ENCODE data around the gene CDK5RAP3. TPM values are rescaled to one million over a fixed set of nuclear protein-coding genes. Genes with fewer than 3 reads are reported as not detected.

Gene CDK5RAP3
- polyA plus RNA-seq, 1 of the 3 experiments (the other 2 are of a cell fraction), result 208 TPM

DNA sequence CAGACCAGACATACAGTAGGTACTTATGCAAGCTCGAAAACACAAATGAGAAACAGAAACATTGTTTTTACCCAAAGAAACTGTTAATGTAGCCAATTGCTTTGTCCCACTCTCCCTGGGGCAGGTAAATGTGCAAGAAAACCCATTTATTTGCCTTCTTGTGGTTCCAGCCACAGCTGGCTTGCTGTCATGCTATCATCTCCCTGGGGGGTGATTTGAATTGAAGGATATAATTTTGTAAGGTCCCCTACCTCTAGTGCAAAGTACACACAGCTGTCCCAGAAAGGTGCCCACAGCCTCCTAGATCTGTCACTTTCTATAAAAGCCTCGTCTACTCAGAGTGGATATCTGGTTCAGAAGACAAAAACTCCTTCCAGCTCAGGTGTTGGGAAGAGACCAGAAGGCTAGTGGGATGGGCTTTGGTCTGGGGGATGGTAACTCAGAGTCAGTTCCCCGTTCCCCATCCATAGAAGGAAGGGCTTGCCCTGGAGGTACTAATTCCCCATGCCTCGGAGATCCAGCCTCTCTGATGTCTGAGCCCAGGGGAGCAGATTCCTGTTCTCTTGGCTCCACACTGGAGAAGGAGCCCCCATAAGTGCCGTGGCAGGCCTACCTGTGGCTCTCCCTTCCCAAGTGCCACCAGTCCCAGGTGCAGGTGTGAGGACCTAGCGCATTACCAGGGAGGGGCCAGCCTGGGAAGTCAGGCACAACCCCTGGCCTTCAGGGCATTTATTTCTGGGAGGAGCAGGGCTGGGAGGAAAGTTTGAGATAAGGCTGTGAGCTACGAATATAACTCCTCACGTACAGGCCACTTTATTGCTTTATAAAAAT lies 10.9 kb upstream of the CDK5RAP3 start:
- H3K36me3 ChIP-seq (replicated peaks in 1 of 2; ENCODE audit: control insufficient read depth in 1 of 2, insufficient read depth in 2 of 2, low read length in 1 of 2), result no peaks in the 10 kb centered on the region
- ChIA-PET CTCF (interaction anchor here (1.2 to 41.6 kb wide), 5 partner anchors 10 to 117 kb away, joined by 3 to 1216 read pairs (median 34); partner anchors contain the start of genes CDK5RAP3, PNPO and PRR15L), POLR2A (interaction anchor here (1.4 kb wide), 1 partner anchor 10 kb away, joined by 3 read pairs; no protein-coding TSS in a partner anchor)
- no peak overlapping the region for H3K9ac ChIP-seq
- H3K79me2 ChIP-seq (ENCODE audit: insufficient read depth), result no peaks in the 10 kb centered on the region
- H3K9me2 ChIP-seq, result no peaks in the 10 kb centered on the region
- TF ChIP-seq FOXJ3 (CRISPR knock-in tag; IDR thresholded peaks at IDR 0.05), result no peak
- no peak for TF ChIP-seq TAF1 (IDR thresholded peaks at IDR 0.05; ENCODE audit: borderline replicate concordance, low read depth, low read length)
- no peak for TF ChIP-seq TCF12 (IDR thresholded peaks at IDR 0.05)
- TF ChIP-seq, protein P1, sequence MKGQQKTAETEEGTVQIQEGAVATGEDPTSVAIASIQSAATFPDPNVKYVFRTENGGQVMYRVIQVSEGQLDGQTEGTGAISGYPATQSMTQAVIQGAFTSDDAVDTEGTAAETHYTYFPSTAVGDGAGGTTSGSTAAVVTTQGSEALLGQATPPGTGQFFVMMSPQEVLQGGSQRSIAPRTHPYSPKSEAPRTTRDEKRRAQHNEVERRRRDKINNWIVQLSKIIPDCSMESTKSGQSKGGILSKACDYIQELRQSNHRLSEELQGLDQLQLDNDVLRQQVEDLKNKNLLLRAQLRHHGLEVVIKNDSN (IDR thresholded peaks at IDR 0.05; ENCODE audit: borderline replicate concordance, low read depth), result no peak
- TF ChIP-seq, protein P2, sequence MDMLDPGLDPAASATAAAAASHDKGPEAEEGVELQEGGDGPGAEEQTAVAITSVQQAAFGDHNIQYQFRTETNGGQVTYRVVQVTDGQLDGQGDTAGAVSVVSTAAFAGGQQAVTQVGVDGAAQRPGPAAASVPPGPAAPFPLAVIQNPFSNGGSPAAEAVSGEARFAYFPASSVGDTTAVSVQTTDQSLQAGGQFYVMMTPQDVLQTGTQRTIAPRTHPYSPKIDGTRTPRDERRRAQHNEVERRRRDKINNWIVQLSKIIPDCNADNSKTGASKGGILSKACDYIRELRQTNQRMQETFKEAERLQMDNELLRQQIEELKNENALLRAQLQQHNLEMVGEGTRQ (IDR thresholded peaks at IDR 0.05; ENCODE audit: borderline replicate concordance, low read depth, low read length), result no peak
- DNase-seq, result no peak
- no peak overlapping the region for H2AFZ ChIP-seq (ENCODE audit: low read depth)
- H3K4me1 ChIP-seq (ENCODE audit: control insufficient read depth in 1 of 2, insufficient read depth in 2 of 2, low read depth in 1 of 2, low read length in 1 of 2), result peaks cover 0 to 10% of the 10 kb centered on the region in 2 experiments; a peak in 3 of 4 replicates
- no peak overlapping the region for H3K27ac ChIP-seq (ENCODE audit: low read depth in 2 of 2, low read length in 1 of 2)
- WGBS (ENCODE audit: low lambda C conversion rate), result 69% methylated on average over 8 of the region's 8 CpGs
- no peaks in the 10 kb centered on the region for H3F3A ChIP-seq (replicated peaks; ENCODE audit: insufficient read depth)
- no peaks in the 10 kb centered on the region for H3K27me3 ChIP-seq (ENCODE audit: insufficient read depth)
- H3K9me3 ChIP-seq, result no peaks in the 10 kb centered on the region
- H4K20me1 ChIP-seq (ENCODE audit: insufficient read depth), result no peaks in the 10 kb centered on the region
- no peak overlapping the region for H3K4me2 ChIP-seq
- no peak overlapping the region for H3K4me3 ChIP-seq (ENCODE audit: low read depth in 2 of 2, low read length in 1 of 2)

DNA sequence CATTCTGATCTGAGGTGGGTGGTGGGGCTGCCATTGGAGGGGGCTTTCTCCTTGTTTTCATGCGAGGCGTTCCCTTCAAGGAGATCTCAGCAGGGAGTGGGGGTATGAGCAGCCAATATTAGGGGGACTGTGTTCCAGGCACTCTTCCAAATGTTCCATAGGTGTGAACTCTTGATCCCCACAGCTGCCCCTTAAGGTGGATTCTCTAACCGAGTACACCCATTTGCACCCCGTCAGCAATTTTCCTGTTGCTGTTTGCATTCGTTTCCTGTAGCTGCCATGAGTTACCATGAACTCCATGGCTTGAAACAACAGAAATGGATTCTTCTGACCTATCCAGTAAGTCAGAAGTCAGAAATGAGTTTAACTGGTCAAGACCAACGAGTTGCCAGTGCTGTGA lies 9.5 kb upstream of the CDK5RAP3 start:
- Histone ChIP-seq H3K9me2 (no peaks in the 10 kb centered on the region), H3K36me3 (replicated peaks in 1 of 2; ENCODE audit: control insufficient read depth in 1 of 2, insufficient read depth in 2 of 2, low read length in 1 of 2) (no peaks in the 10 kb centered on the region), H4K20me1 (ENCODE audit: insufficient read depth) (no peaks in the 10 kb centered on the region), H3K27ac (ENCODE audit: low read depth in 2 of 2, low read length in 1 of 2) (no peak overlapping the region), H3K4me2 (no peak overlapping the region), H3F3A (replicated peaks; ENCODE audit: insufficient read depth) (no peaks in the 10 kb centered on the region), H3K79me2 (ENCODE audit: insufficient read depth) (no peaks in the 10 kb centered on the region), H3K4me1 (ENCODE audit: control insufficient read depth in 1 of 2, insufficient read depth in 2 of 2, low read depth in 1 of 2, low read length in 1 of 2) (peaks cover 0 to 10% of the 10 kb centered on the region in 2 experiments; a peak in 3 of 4 replicates), H3K9ac (no peak overlapping the region), H3K4me3 (ENCODE audit: low read depth in 2 of 2, low read length in 1 of 2) (no peak overlapping the region), H3K27me3 (ENCODE audit: insufficient read depth) (no peaks in the 10 kb centered on the region), H3K9me3 (no peaks in the 10 kb centered on the region), H2AFZ (ENCODE audit: low read depth) (no peak overlapping the region)
- ChIA-PET CTCF (interaction anchor here (1.0 to 41.6 kb wide), 4 partner anchors 9 to 54 kb away, joined by 8 to 1216 read pairs (median 265); partner anchors contain the start of genes CDK5RAP3, PNPO and PRR15L), POLR2A (no interaction called here)
- TF ChIP-seq TAF1 (IDR thresholded peaks at IDR 0.05; ENCODE audit: borderline replicate concordance, low read depth, low read length) (no peak), RAD21 (IDR thresholded peaks at IDR 0.05; ENCODE audit: low read length) (no peak), SMC3 (IDR thresholded peaks at IDR 0.05; ENCODE audit: low read depth, low read length) (no peak)
- TF ChIP-seq, protein P2 (IDR thresholded peaks at IDR 0.05; ENCODE audit: borderline replicate concordance, low read depth, low read length), result no peak
- WGBS (ENCODE audit: low lambda C conversion rate), result 73% methylated on average over 6 of the region's 6 CpGs
- DNase-seq, result no peak

All from SK-N-SH (cell line).